Effector CD4-positive, alpha-beta T cell (primary cell): ENCODE data around the gene MYH13.
"Not testable (repeated sequence)": the region's sequence is repeated elsewhere in the genome, so short reads cannot be mapped to it uniquely, and the experiment has no call there.

Source experiments
- DNase-seq: peaks from one replicate; pipeline ENCODE4 v3.0.0-alpha.2; 2020

MYH13 gene

GRCh38 chr17:10295728-10296343, 77.0 kb downstream of the MYH13 start:
- DNase-seq, result no peak

- DNase-seq, result no peak
Measured at GRCh38 chr17:10294180-10294579, 78.6 kb downstream of the MYH13 start.

GRCh38 chr17:10292057-10292937, 80.5 kb downstream of the MYH13 start:
- no peak for DNase-seq

GRCh38 chr17:10291576-10291975, 81.2 kb downstream of the MYH13 start:
- not testable (repeated sequence) for DNase-seq

- no peak for DNase-seq
Measured at GRCh38 chr17:10290041-10290440, 82.8 kb downstream of the MYH13 start.

- no peak for DNase-seq
Measured at GRCh38 chr17:10286324-10286723, 86.5 kb downstream of the MYH13 start.

- no peak for DNase-seq
Measured at GRCh38 chr17:10285896-10286295, 86.9 kb downstream of the MYH13 start.

GRCh38 chr17:10280068-10280467, 92.7 kb downstream of the MYH13 start:
- no peak for DNase-seq

- DNase-seq, result no peak
Measured at GRCh38 chr17:10278218-10278617, 94.6 kb downstream of the MYH13 start.

GRCh38 chr17:10276436-10276835, 96.4 kb downstream of the MYH13 start:
- DNase-seq, result no peak

GRCh38 chr17:10275418-10275817, 97.4 kb downstream of the MYH13 start:
- no peak for DNase-seq

GRCh38 chr17:10271106-10271562, 101.7 kb downstream of the MYH13 start:
- no peak for DNase-seq

GRCh38 chr17:10270258-10270657, 102.5 kb downstream of the MYH13 start:
- no peak for DNase-seq

GRCh38 chr17:10268005-10268404, 104.8 kb downstream of the MYH13 start:
- no peak for DNase-seq

GRCh38 chr17:10266296-10266876, 106.4 kb downstream of the MYH13 start:
- no peak for DNase-seq

- no peak for DNase-seq
Measured at GRCh38 chr17:10265100-10265810, 107.6 kb downstream of the MYH13 start.

- DNase-seq, result no peak
Measured at GRCh38 chr17:10264051-10264450, 108.8 kb downstream of the MYH13 start.

GRCh38 chr17:10262451-10262850, 110.4 kb downstream of the MYH13 start:
- DNase-seq, result no peak

GRCh38 chr17:10261098-10261497, 111.7 kb downstream of the MYH13 start:
- no peak for DNase-seq

GRCh38 chr17:10251212-10251948, 121.4 kb downstream of the MYH13 start:
- DNase-seq, result no peak
